ENCODE measurements around the gene CSF2.
"Not testable (repeated sequence)": the region's sequence is repeated elsewhere in the genome, so short reads cannot be mapped to it uniquely, and the experiment has no call there.

Gene CSF2

GRCh38 chr5:132110930-132111329 is 37.3 kb downstream of the CSF2 start:
- DNase-seq (ENCODE audit: low read depth) = no peak

GRCh38 chr5:132112111-132112510 is 38.5 kb downstream of the CSF2 start:
- no peak for DNase-seq (ENCODE audit: low read depth)

GRCh38 chr5:132114150-132115121 is 40.8 kb downstream of the CSF2 start:
- DNase-seq (ENCODE audit: low read depth) = peak; percentile 18

GRCh38 chr5:132115375-132115774 is 41.8 kb downstream of the CSF2 start:
- DNase-seq (ENCODE audit: low read depth) = no peak

GRCh38 chr5:132116072-132116471 is 42.5 kb downstream of the CSF2 start:
- DNase-seq (ENCODE audit: low read depth) = no peak

GRCh38 chr5:132116909-132117489 is 43.4 kb downstream of the CSF2 start:
- DNase-seq (ENCODE audit: low read depth) = not testable (repeated sequence)

GRCh38 chr5:132120717-132121116 is 47.1 kb downstream of the CSF2 start:
- DNase-seq (ENCODE audit: low read depth) = not testable (repeated sequence)

GRCh38 chr5:132122971-132123370 is 49.4 kb downstream of the CSF2 start:
- not testable (repeated sequence) for DNase-seq (ENCODE audit: low read depth)

GRCh38 chr5:132123578-132123977 is 50.0 kb downstream of the CSF2 start:
- DNase-seq (ENCODE audit: low read depth) = not testable (repeated sequence)

Data from amniotic epithelial cell (primary cell).